PC-9 (cell line): ENCODE measurements around the gene DSTN. TPM values are rescaled to one million over a fixed set of nuclear protein-coding genes. Genes with fewer than 3 reads are reported as not detected.

Experiments used
- BruUV-seq: library from RNA; stranded (reverse); fragments of 400-500 nt; replicated peaks from 2 replicates; lab custom pipeline; 2021; lab: Mats Ljungman, UMichigan
- CTCF ChIA-PET: fragments of 300-600 bp; sonication (Branson Sonifier 250); formaldehyde crosslinking; loops from one replicate; lab custom pipeline; 2022; ENCODE audit warnings: antibody characterized with exemption; lab: Charles Lee
- POLR2A ChIA-PET: fragments of 300-600 bp; sonication (Branson Sonifier 250); formaldehyde crosslinking; loops from one replicate; lab custom pipeline; 2022; ENCODE audit warnings: antibody characterized with exemption; ENCODE audit not compliant: unreplicated experiment; lab: Charles Lee
- DNase-seq, 2 experiments: peaks; one replicate each; pipeline versions ENCODE4 v3.0.0 to v3.0.0-alpha.2; 2015 to 2022; ENCODE audit warnings: mixed read lengths in 1 of 2
- H2AFZ ChIP-seq: fragments of 200-600 bp; sonication (generic); 2 replicates; pipeline ENCODE4 v1.8.1; 2017; ENCODE audit warnings: antibody characterized with exemption
- H3F3A ChIP-seq: fragments of 200-600 bp; sonication (generic); 2 replicates; pipeline ENCODE4 v1.8.1; 2017; ENCODE audit warnings: antibody characterized with exemption, mild to moderate bottlenecking, low read depth; ENCODE audit not compliant: insufficient read depth
- H3K27ac ChIP-seq: fragments of 200-600 bp; sonication (generic); 2 replicates; pipeline ENCODE4 v1.6.1; 2016; ENCODE audit warnings: mixed run types
- H3K27me3 ChIP-seq: fragments of 200-600 bp; sonication (generic); 2 replicates; pipeline ENCODE4 v1.6.1; 2016; ENCODE audit warnings: low read depth, mixed run types; ENCODE audit not compliant: insufficient read depth
- H3K36me3 ChIP-seq: fragments of 200-600 bp; sonication (generic); 2 replicates; pipeline ENCODE4 v1.6.1; 2016; ENCODE audit warnings: low read depth, mixed run types
- H3K4me1 ChIP-seq: fragments of 200-600 bp; sonication (generic); replicated peaks from 2 replicates; pipeline ENCODE4 v1.6.1; 2016; ENCODE audit warnings: mixed run types; ENCODE audit not compliant: insufficient read depth
- H3K4me2 ChIP-seq: fragments of 200-600 bp; sonication (generic); 2 replicates; pipeline ENCODE4 v1.6.1; 2017; ENCODE audit warnings: mixed run types
- H3K4me3 ChIP-seq: fragments of 200-600 bp; sonication (generic); 2 replicates; pipeline ENCODE4 v1.6.1; 2016; ENCODE audit warnings: mixed run types
- H3K79me2 ChIP-seq: fragments of 200-600 bp; sonication (generic); 2 replicates; pipeline ENCODE4 v1.6.1; 2017; ENCODE audit warnings: low read depth, mixed run types
- H3K9me2 ChIP-seq: fragments of 200-600 bp; sonication (generic); 2 replicates; pipeline ENCODE4 v1.8.1; 2017; ENCODE audit warnings: mild to moderate bottlenecking; ENCODE audit not compliant: insufficient read depth
- H3K9me3 ChIP-seq: fragments of 200-600 bp; sonication (generic); 2 replicates; pipeline ENCODE4 v1.8.1; 2016; ENCODE audit warnings: low read depth; ENCODE audit not compliant: insufficient read depth
- H4K20me1 ChIP-seq: fragments of 200-600 bp; sonication (generic); 2 replicates; pipeline ENCODE4 v1.8.1; 2017; ENCODE audit not compliant: insufficient read depth
- EZH2 ChIP-seq: fragments of 200-600 bp; sonication (generic); IDR thresholded peaks from 2 replicates; pipeline ENCODE4 v1.8.0; 2017; ENCODE audit warnings: antibody characterized with exemption, low read depth
- intact Hi-C: fragments of 100-400 bp; cut with micrococcal nuclease; formaldehyde crosslinking; loops from one replicate; pipeline ENCODE4 v1.10.0; 2022; ENCODE audit not compliant: unreplicated experiment
- total RNA-seq: library from RNA; stranded (reverse); gene quantifications from 2 replicates; pipeline ENCODE4 v1.2.3, GENCODE V29; 2021
- TF ChIP-seq, protein P1 (sequence below): fragments of 200-600 bp; sonication (generic); conservative IDR thresholded peaks from 2 replicates; pipeline ENCODE4 v1.6.1; 2017; ENCODE audit warnings: mixed run types, antibody characterized with exemption, mild to moderate bottlenecking, moderate library complexity

Gene DSTN
- total RNA-seq, 1 experiment from 2014 or later, result 366 TPM

DNA sequence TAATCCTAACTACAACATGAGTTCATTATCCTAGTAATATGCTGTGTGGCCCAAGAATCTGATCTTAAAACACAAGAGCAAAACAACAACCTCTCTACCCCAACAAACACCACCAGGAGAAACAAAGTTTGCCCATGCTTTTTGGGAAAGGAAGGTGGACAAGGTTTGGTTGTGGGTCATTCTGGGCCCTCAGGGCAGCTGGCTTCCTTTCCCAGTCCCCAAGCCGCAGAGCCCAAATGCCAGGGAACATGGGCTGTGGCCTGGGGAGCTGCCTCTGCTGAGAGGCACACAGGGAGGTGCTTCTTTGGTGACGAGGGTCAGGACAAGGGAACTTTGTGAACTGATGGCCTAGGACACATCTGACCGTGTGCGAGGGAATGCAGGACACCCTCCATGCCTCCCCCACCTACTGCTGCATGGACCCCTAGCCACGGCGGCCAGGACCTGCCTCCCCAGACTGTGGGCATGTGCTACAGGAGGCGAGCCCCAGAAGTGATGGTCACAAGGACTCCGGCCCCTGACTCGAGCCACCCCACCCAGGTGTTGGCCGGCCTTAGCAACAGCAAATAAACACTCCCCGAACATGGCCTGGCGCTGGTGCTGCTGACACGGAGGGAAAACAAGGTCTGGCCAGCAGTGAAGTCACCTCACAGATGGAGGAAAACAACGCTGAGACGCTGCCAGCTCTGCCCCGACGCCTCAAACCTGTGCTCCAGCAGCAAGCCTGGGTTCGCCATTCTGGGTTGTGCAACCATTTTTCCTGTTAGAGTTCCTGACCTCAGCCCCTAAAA lies 56.5 kb downstream of the DSTN start:
- no peak for DNase-seq
- BruUV-seq, result no TSS peak
- Histone ChIP-seq H3K4me3 (no peak overlapping the region), H3K9me3 (no peaks in the 10 kb centered on the region), H3K9me2 (no peaks in the 10 kb centered on the region), H3K79me2 (no peaks in the 10 kb centered on the region), H3F3A (no peaks in the 10 kb centered on the region), H3K27me3 (no peaks in the 10 kb centered on the region), H3K4me1 (no peaks in the 10 kb centered on the region), H4K20me1 (no peaks in the 10 kb centered on the region; the same call in 1 of the 2 replicates), H3K36me3 (no peaks in the 10 kb centered on the region), H3K27ac (no peak overlapping the region), H3K4me2 (no peak overlapping the region), H2AFZ (no peak overlapping the region)
- CTCF ChIA-PET, result no interaction called here
- no peak for TF ChIP-seq EZH2
- TF ChIP-seq, protein P1, sequence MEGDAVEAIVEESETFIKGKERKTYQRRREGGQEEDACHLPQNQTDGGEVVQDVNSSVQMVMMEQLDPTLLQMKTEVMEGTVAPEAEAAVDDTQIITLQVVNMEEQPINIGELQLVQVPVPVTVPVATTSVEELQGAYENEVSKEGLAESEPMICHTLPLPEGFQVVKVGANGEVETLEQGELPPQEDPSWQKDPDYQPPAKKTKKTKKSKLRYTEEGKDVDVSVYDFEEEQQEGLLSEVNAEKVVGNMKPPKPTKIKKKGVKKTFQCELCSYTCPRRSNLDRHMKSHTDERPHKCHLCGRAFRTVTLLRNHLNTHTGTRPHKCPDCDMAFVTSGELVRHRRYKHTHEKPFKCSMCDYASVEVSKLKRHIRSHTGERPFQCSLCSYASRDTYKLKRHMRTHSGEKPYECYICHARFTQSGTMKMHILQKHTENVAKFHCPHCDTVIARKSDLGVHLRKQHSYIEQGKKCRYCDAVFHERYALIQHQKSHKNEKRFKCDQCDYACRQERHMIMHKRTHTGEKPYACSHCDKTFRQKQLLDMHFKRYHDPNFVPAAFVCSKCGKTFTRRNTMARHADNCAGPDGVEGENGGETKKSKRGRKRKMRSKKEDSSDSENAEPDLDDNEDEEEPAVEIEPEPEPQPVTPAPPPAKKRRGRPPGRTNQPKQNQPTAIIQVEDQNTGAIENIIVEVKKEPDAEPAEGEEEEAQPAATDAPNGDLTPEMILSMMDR, result no peak
- POLR2A ChIA-PET, result no interaction called here
- intact Hi-C loops, result no loop called here

DNA sequence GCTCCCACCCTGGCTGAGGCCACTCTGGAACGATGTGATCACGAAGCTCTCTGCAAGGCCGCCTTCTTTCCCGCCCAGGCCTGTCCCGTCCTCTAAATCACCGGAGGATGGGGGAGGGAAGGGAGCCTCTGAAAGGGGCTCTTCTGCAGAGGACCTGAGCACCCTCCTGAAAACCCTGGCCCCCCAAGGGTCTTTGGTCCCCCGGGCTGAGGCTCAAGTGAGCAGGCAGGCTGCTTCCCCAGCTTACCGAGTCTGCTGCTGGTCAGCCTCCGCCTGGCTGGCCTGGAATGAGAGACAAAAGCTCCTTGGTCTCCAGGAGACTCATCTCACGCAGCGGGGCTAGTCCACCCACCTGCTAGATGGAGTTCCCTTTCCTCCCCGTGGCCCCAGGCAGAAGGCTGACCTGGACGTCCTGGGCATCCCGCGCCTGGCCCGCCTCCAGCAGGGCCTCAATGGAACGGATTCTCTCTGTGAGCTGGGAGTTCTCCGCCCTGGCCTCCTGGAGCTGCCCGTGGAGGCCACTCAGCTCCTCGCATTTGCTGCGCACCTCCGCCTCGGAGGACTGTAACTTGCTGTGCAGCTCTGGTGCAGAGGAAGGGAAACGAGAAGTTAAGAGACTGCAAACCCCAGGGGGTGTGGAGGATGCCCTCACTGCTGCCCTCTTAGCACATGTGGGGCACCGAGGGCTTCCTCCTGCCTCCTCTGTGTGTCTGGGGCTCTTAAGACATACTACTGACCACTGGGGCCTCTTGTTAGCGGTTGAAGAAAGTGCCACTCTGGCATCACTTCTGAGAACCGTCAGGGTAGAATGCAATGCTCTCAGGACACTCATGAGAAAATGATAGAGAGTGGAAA lies 57.5 kb downstream of the DSTN start:
- no TSS peak for BruUV-seq
- no peaks in the 10 kb centered on the region for H3K9me3 ChIP-seq
- H3K9me2 ChIP-seq, result no peaks in the 10 kb centered on the region
- ChIA-PET POLR2A (no interaction called here), CTCF (interaction anchor here (0.6 kb wide), 1 partner anchor 20 kb away, joined by 3 read pairs; no protein-coding TSS in a partner anchor)
- no peaks in the 10 kb centered on the region for H3F3A ChIP-seq
- no peak overlapping the region for H2AFZ ChIP-seq
- H3K4me2 ChIP-seq, result no peak overlapping the region
- no peak overlapping the region for H3K4me3 ChIP-seq
- H3K36me3 ChIP-seq, result 0 out of 2 replicates have a peak, but pooled peaks cover 4% of the 10 kb centered on the region
- H3K27ac ChIP-seq, result no peak overlapping the region
- no peak for DNase-seq
- no peaks in the 10 kb centered on the region for H3K27me3 ChIP-seq
- TF ChIP-seq, protein P1, result no peak
- TF ChIP-seq EZH2, result no peak
- no peaks in the 10 kb centered on the region for H3K79me2 ChIP-seq
- H3K4me1 ChIP-seq, result no peaks in the 10 kb centered on the region
- intact Hi-C loops, result no loop called here
- H4K20me1 ChIP-seq, result no peaks in the 10 kb centered on the region; the same call in 1 of the 2 replicates

- no peaks in the 10 kb centered on the region for H3K79me2 ChIP-seq
- no TSS peak for BruUV-seq
- no peak overlapping the region for H3K27ac ChIP-seq
- TF ChIP-seq EZH2, result no peak
- H3K4me2 ChIP-seq, result no peak overlapping the region
- H3K9me2 ChIP-seq, result no peaks in the 10 kb centered on the region
- H3K4me1 ChIP-seq, result no peaks in the 10 kb centered on the region
- no peaks in the 10 kb centered on the region; the same call in 1 of the 2 replicates for H4K20me1 ChIP-seq
- DNase-seq, result no peak
- no peak overlapping the region for H3K4me3 ChIP-seq
- H2AFZ ChIP-seq, result no peak overlapping the region
- no peaks in the 10 kb centered on the region for H3F3A ChIP-seq
- POLR2A ChIA-PET, result interaction anchor here (0.6 kb wide), 1 partner anchor 18 kb away, joined by 6 read pairs; no protein-coding TSS in a partner anchor
- CTCF ChIA-PET, result no interaction called here
- intact Hi-C loops, result no loop called here
- H3K9me3 ChIP-seq, result no peaks in the 10 kb centered on the region
- H3K27me3 ChIP-seq, result no peaks in the 10 kb centered on the region
- 0 out of 2 replicates have a peak, but pooled peaks cover 4% of the 10 kb centered on the region for H3K36me3 ChIP-seq
Observed at GRCh38 chr20:17628101-17628841, 58.4 kb downstream of the DSTN start.
